ENCODE results near the gene EMILIN1. TPM values are rescaled to one million over a fixed set of nuclear protein-coding genes. Genes with fewer than 3 reads are reported as not detected.
A peak's percentile ranks its signal among the peaks of the same experiment; 100 is the strongest.

The EMILIN1 gene
- total and polyA plus RNA-seq, 2 donors (not counting 3 experiments of a cell fraction or from before 2014, with no cell fraction given) = 11.7 to 16.6 TPM

DNA sequence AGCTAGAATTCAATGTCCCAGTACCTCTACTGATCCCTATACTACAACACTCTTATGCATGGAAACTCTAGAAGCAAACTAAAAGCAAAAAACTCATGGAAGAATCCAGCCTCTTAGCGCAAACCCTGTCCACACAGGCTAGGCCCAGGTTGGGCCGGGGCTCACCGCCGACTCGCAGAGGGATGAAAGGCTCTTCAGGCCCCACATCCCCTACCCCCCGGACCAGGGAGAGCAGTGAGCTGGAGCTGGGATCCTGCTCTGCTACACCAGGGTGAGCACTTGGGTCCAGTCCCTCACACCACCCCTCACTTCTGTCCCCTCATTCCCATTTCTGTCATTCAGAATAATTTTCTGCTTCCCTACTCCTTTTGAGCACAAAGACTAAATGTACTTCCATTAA is 9.0 kb upstream of the EMILIN1 start:
- H2AFZ ChIP-seq (ENCODE audit: low read depth, low read length) = no peak overlapping the region
- peak overlapping the region; percentile 72 for H3K4me2 ChIP-seq (ENCODE audit: insufficient read depth, low read length)
- H4K20me1 ChIP-seq (replicated peaks; ENCODE audit: control insufficient read depth, extremely low read depth, insufficient read depth, low read length) = no peaks in the 10 kb centered on the region
- no peak overlapping the region for H3K4me3 ChIP-seq (replicated peaks in 1 of 3; ENCODE audit: insufficient read depth in 1 of 3, low read depth in 1 of 3, low read length in 3 of 3)
- CTCF ChIA-PET = no interaction called here
- POLR2A ChIA-PET = no interaction called here
- H3K9me1 ChIP-seq (replicated peaks; ENCODE audit: control insufficient read depth, extremely low read depth, insufficient read depth, low read length) = no peaks in the 10 kb centered on the region
- H3K9me3 ChIP-seq (replicated peaks; ENCODE audit: control insufficient read depth, insufficient read depth, low read length) = no peaks in the 10 kb centered on the region
- TF ChIP-seq, protein P1, sequence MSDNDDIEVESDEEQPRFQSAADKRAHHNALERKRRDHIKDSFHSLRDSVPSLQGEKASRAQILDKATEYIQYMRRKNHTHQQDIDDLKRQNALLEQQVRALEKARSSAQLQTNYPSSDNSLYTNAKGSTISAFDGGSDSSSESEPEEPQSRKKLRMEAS (IDR thresholded peaks at IDR 0.05; ENCODE audit: insufficient read depth, insufficient read length) = no peak
- TF ChIP-seq POLR2AphosphoS5 (IDR thresholded peaks at IDR 0.05; ENCODE audit: insufficient read depth, low read depth, low read length) (no peak), GATA2 (IDR thresholded peaks at IDR 0.05; ENCODE audit: insufficient read depth, insufficient read length, low read depth, low read length) (no peak), EZH2 (IDR thresholded peaks at IDR 0.05; ENCODE audit: borderline replicate concordance, low read depth, low read length, severe bottlenecking) (no peak), FOS (IDR thresholded peaks at IDR 0.05; ENCODE audit: borderline replicate concordance, insufficient read depth, low read length) (no peak), POLR2A (IDR thresholded peaks at IDR 0.05; ENCODE audit: low read depth, low read length) (no peak), JUN (IDR thresholded peaks at IDR 0.05; ENCODE audit: borderline replicate concordance, insufficient read depth, insufficient read length, low read depth) (no peak), MYC (IDR thresholded peaks at IDR 0.05; ENCODE audit: low read depth, low read length) (no peak)
- TF ChIP-seq, protein P2, sequence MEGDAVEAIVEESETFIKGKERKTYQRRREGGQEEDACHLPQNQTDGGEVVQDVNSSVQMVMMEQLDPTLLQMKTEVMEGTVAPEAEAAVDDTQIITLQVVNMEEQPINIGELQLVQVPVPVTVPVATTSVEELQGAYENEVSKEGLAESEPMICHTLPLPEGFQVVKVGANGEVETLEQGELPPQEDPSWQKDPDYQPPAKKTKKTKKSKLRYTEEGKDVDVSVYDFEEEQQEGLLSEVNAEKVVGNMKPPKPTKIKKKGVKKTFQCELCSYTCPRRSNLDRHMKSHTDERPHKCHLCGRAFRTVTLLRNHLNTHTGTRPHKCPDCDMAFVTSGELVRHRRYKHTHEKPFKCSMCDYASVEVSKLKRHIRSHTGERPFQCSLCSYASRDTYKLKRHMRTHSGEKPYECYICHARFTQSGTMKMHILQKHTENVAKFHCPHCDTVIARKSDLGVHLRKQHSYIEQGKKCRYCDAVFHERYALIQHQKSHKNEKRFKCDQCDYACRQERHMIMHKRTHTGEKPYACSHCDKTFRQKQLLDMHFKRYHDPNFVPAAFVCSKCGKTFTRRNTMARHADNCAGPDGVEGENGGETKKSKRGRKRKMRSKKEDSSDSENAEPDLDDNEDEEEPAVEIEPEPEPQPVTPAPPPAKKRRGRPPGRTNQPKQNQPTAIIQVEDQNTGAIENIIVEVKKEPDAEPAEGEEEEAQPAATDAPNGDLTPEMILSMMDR (IDR thresholded peaks at IDR 0.05; ENCODE audit: extremely low read depth in 1 of 2, insufficient read depth in 1 of 2, low read depth in 1 of 2, low read length in 2 of 2) = no peak
- intact Hi-C loops (cut with micrococcal nuclease) (no loop called here), dilution Hi-C loops (cut with MboI; ENCODE audit: extremely low pct_ligation_motif_present, low sequenced_read_pairs) (no loop called here)
- BruUV-seq (replicated peaks) = no TSS peak
- H3K4me1 ChIP-seq (ENCODE audit: control insufficient read depth, extremely low read depth, insufficient read depth, low read length) = peaks cover 17% of the 10 kb centered on the region
- FAIRE-seq = no peak
- no peaks in the 10 kb centered on the region for H3K27me3 ChIP-seq (ENCODE audit: control insufficient read depth in 2 of 2, insufficient read depth in 2 of 2, low read length in 2 of 2)
- no peak overlapping the region for H3K9ac ChIP-seq (replicated peaks; ENCODE audit: extremely low read depth, insufficient read depth, low read length)
- peaks cover 34% of the 10 kb centered on the region for H3K79me2 ChIP-seq (ENCODE audit: control insufficient read depth, insufficient read depth, low read length)
- DNase-seq (ENCODE audit: low read depth, low spot score) = no peak
- H3K27ac ChIP-seq (ENCODE audit: insufficient read depth, low read depth, low read length) = no peak overlapping the region
- H3K36me3 ChIP-seq (ENCODE audit: control insufficient read depth in 2 of 2, extremely low read depth in 1 of 2, insufficient read depth in 2 of 2, low read length in 2 of 2) = peaks cover 13 to 28% of the 10 kb centered on the region in 2 experiments

Measured in endothelial cell of umbilical vein (primary cell).